ENCODE measurements around the gene PTBP1. TPM values are rescaled to one million over a fixed set of nuclear protein-coding genes. Genes with fewer than 3 reads are reported as not detected.

The PTBP1 gene
- total RNA-seq, 1 experiment from 2014 or later: 712 TPM

- H3K27me3 ChIP-seq (ENCODE audit: insufficient read depth, low read length): peaks cover 3% of the 10 kb centered on the region; the same call in 1 of the 2 replicates
- H4K8ac ChIP-seq (replicated peaks; ENCODE audit: insufficient read length, low read depth, low read length): no peak overlapping the region
- no peak overlapping the region for H3K27ac Mint-ChIP-seq
- no peak overlapping the region for H3K4me2 ChIP-seq (ENCODE audit: insufficient read depth, insufficient read length, low read length)
- DNase-seq: no peak
- H2BK15ac ChIP-seq (ENCODE audit: low read depth, low read length): no peak overlapping the region
- H3K23me2 ChIP-seq (ENCODE audit: insufficient read length, low read depth, low read length, poor library complexity, severe bottlenecking): no peaks in the 10 kb centered on the region
- peaks cover 0 to 2% of the 10 kb centered on the region in 2 experiments; a peak in 1 of 5 replicates for H3K9me3 Mint-ChIP-seq
- no peaks in the 10 kb centered on the region for H3K4me1 Mint-ChIP-seq
- H3K14ac ChIP-seq (ENCODE audit: insufficient read depth, low read length): no peak overlapping the region
- no peaks in the 10 kb centered on the region for H4K20me1 ChIP-seq (ENCODE audit: control insufficient read depth, insufficient read depth, insufficient read length)
- H2BK12ac ChIP-seq (ENCODE audit: insufficient read length, low read depth, low read length): no peak overlapping the region
- H4K91ac ChIP-seq (ENCODE audit: insufficient read length, low read depth, low read length): no peak overlapping the region
- no peak overlapping the region for H2AFZ ChIP-seq (ENCODE audit: low read length)
- H3K9me3 ChIP-seq (ENCODE audit: control insufficient read depth, low read depth, low read length): no peaks in the 10 kb centered on the region
- H3K4me3 Mint-ChIP-seq: no peak overlapping the region
- H4K5ac ChIP-seq (ENCODE audit: insufficient read length, low read depth, low read length): no peak overlapping the region
- no CpG with 5 or more reads among the region's 40 CpGs for WGBS (ENCODE audit: extremely low coverage, insufficient read length, low lambda C conversion rate)
- no peak overlapping the region for H3K18ac ChIP-seq (ENCODE audit: insufficient read length, low read depth, low read length)
- H3K36me3 Mint-ChIP-seq (ENCODE audit: insufficient read depth in 1 of 3, low read depth in 3 of 3): no peaks in the 10 kb centered on the region
- H3K9ac ChIP-seq (ENCODE audit: extremely low read depth, insufficient read length, low read length): no peak overlapping the region
- H2BK20ac ChIP-seq (ENCODE audit: low read depth, low read length, poor library complexity, severe bottlenecking): no peak overlapping the region
- no peak overlapping the region for H3K23ac ChIP-seq (ENCODE audit: insufficient read length, low read depth, low read length)
- H2AK5ac ChIP-seq (ENCODE audit: insufficient read length, low read length): no peak overlapping the region
- H3K56ac ChIP-seq (ENCODE audit: insufficient read length, low read depth, low read length): no peak overlapping the region
- no peak overlapping the region for H3K27ac ChIP-seq (ENCODE audit: insufficient read length, low read depth, low read length)
- TF ChIP-seq, protein P1, sequence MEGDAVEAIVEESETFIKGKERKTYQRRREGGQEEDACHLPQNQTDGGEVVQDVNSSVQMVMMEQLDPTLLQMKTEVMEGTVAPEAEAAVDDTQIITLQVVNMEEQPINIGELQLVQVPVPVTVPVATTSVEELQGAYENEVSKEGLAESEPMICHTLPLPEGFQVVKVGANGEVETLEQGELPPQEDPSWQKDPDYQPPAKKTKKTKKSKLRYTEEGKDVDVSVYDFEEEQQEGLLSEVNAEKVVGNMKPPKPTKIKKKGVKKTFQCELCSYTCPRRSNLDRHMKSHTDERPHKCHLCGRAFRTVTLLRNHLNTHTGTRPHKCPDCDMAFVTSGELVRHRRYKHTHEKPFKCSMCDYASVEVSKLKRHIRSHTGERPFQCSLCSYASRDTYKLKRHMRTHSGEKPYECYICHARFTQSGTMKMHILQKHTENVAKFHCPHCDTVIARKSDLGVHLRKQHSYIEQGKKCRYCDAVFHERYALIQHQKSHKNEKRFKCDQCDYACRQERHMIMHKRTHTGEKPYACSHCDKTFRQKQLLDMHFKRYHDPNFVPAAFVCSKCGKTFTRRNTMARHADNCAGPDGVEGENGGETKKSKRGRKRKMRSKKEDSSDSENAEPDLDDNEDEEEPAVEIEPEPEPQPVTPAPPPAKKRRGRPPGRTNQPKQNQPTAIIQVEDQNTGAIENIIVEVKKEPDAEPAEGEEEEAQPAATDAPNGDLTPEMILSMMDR (conservative IDR thresholded peaks at IDR 0.05): no peak
- H3K79me1 ChIP-seq (ENCODE audit: insufficient read depth, low read depth, low read length, poor library complexity, severe bottlenecking): no peaks in the 10 kb centered on the region
- H3K27me3 Mint-ChIP-seq (ENCODE audit: low read depth): peaks cover 34% of the 10 kb centered on the region
- no peak overlapping the region for H2BK120ac ChIP-seq (ENCODE audit: low read depth, low read length, poor library complexity, severe bottlenecking)
- H3K4me1 ChIP-seq (ENCODE audit: insufficient read depth, low read length): no peaks in the 10 kb centered on the region
- H3T11ph ChIP-seq (ENCODE audit: low read length): no peak overlapping the region
- H3K79me2 ChIP-seq (ENCODE audit: insufficient read depth, low read length): no peaks in the 10 kb centered on the region
- no peak overlapping the region for H2BK5ac ChIP-seq (ENCODE audit: insufficient read length, low read length)
- no peak overlapping the region for H3K4ac ChIP-seq (ENCODE audit: low read depth, low read length)
Observed at GRCh38 chr19:855566-856120, 58.4 kb downstream of the PTBP1 start.

Measured in H9 (cell line).